OCI-LY7 (cell line): ENCODE results near the gene CTCF. TPM values are rescaled to one million over a fixed set of nuclear protein-coding genes. Genes with fewer than 3 reads are reported as not detected.

Experiments used
- BruUV-seq: library from RNA; stranded (reverse); fragments of 400-500 nt; replicated peaks from 2 replicates; lab custom pipeline; 2021; lab: Mats Ljungman, UMichigan
- CTCF ChIA-PET: fragments of 300-600 bp; sonication (Branson Sonifier 250); formaldehyde crosslinking; loops from one replicate; lab custom pipeline; 2022; ENCODE audit warnings: antibody characterized with exemption; ENCODE audit not compliant: unreplicated experiment; lab: Charles Lee
- POLR2A ChIA-PET: fragments of 300-600 bp; sonication (Branson Sonifier 250); formaldehyde crosslinking; loops from one replicate; lab custom pipeline; 2022; ENCODE audit warnings: antibody characterized with exemption; lab: Charles Lee
- DNase-seq: peaks from one replicate; pipeline ENCODE4 v3.0.0-alpha.2; 2015; ENCODE audit warnings: low spot score
- H2AFZ ChIP-seq: fragments of 200-600 bp; sonication (generic), shearing (Covaris generic); 2 replicates; pipeline ENCODE4 v1.6.1; 2014; ENCODE audit warnings: mild to moderate bottlenecking, antibody characterized with exemption, low read length, moderate library complexity
- H3K27ac ChIP-seq: fragments of 200-600 bp; sonication (generic); 2 replicates; pipeline ENCODE4 v1.5.1; 2014; ENCODE audit warnings: mixed run types, low read depth, mild to moderate bottlenecking, moderate library complexity, low read length, inconsistent platforms; ENCODE audit not compliant: poor library complexity, severe bottlenecking
- H3K36me3 ChIP-seq: fragments of 200-600 bp; sonication (generic); 2 replicates; pipeline ENCODE4 v1.6.1; 2014; ENCODE audit warnings: mild to moderate bottlenecking, antibody characterized with exemption, low read length, moderate library complexity, mixed read lengths; ENCODE audit not compliant: insufficient read depth
- H3K4me1 ChIP-seq: fragments of 200-600 bp; sonication (generic); 2 replicates; pipeline ENCODE4 v1.5.1; 2014; ENCODE audit warnings: mild to moderate bottlenecking, low read length; ENCODE audit not compliant: insufficient read depth, poor library complexity, severe bottlenecking
- H3K4me2 ChIP-seq: fragments of 200-600 bp; sonication (generic); 2 replicates; pipeline ENCODE4 v1.6.1; 2014; ENCODE audit warnings: mild to moderate bottlenecking, low read length
- H3K4me3 ChIP-seq: fragments of 200-600 bp; sonication (generic); 2 replicates; pipeline ENCODE4 v1.5.1; 2014; ENCODE audit warnings: mild to moderate bottlenecking, low read depth, low read length; ENCODE audit not compliant: poor library complexity, severe bottlenecking
- H3K79me2 ChIP-seq: fragments of 200-600 bp; sonication (generic); 2 replicates; pipeline ENCODE4 v1.6.1; 2016; ENCODE audit warnings: low read depth, mild to moderate bottlenecking, low read length, moderate library complexity, mixed read lengths; ENCODE audit not compliant: insufficient read depth
- H3K9me2 ChIP-seq: fragments of 200-600 bp; sonication (generic); 2 replicates; pipeline ENCODE4 v1.6.1; 2016; ENCODE audit warnings: mild to moderate bottlenecking, low read length, mixed read lengths; ENCODE audit not compliant: insufficient read depth
- H3K9me3 ChIP-seq: fragments of 200-600 bp; sonication (generic); 2 replicates; pipeline ENCODE4 v1.6.1; 2014; ENCODE audit warnings: mild to moderate bottlenecking, mixed run types, low read length, mixed read lengths
- H4K20me1 ChIP-seq: fragments of 200-600 bp; sonication (generic); 2 replicates; pipeline ENCODE4 v1.6.1; 2014; ENCODE audit warnings: mild to moderate bottlenecking, antibody characterized with exemption, low read length, moderate library complexity, mixed read lengths; ENCODE audit not compliant: insufficient read depth
- EZH2phosphoT487 ChIP-seq: fragments of 200-600 bp; sonication (generic); IDR thresholded peaks from 2 replicates; pipeline ENCODE4 v1.6.1; 2018; ENCODE audit warnings: low read depth, borderline replicate concordance, mild to moderate bottlenecking, mixed run types, antibody characterized with exemption, low read length, moderate library complexity, mixed read lengths
- intact Hi-C: fragments of 100-400 bp; cut with micrococcal nuclease; formaldehyde crosslinking; loops from one replicate; pipeline ENCODE4 v1.10.0; 2022; ENCODE audit not compliant: unreplicated experiment
- total RNA-seq, 2 experiments: library from RNA; depleted of rRNA in 1 of 2; stranded (reverse); fragments of >200 nt in 1 of 2; shearing (Covaris generic) in 1 of 2; gene quantifications; 2 replicates each; pipeline ENCODE4 v1.2.3, GENCODE V29; 2014 to 2022
- TF ChIP-seq, protein P1 (sequence below): fragments of 200-600 bp; sonication (generic); conservative IDR thresholded peaks from 2 replicates; pipeline ENCODE4 v1.5.1; 2014; ENCODE audit warnings: mild to moderate bottlenecking, antibody characterized with exemption, low read length, moderate library complexity, mixed read lengths

The CTCF gene
- total RNA-seq, 2 experiments from 2014 or later, result 70.6 to 83.5 TPM

DNA sequence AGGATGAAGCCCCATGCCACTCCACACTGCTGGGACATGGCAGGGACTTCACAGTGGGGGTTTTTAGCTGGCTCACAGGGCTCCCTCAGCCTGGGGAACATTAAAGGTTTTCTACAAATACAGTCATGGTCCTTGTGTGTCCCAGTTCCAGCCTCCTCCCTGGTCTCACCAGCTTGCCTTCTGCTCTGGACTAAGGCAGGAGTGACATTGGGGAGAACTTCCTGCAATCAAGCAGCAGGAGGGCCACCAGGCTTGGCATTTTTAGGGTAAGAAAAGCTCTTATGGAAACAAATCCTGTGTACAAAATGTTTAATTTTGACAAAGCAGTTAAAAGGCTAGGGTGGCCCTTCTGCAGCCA lies 100.3 kb downstream of the CTCF start:
- peaks cover 22% of the 10 kb centered on the region for H3K36me3 ChIP-seq
- peaks cover 33% of the 10 kb centered on the region for H3K4me1 ChIP-seq
- H3K79me2 ChIP-seq, result peaks cover 13% of the 10 kb centered on the region; the same call in 1 of the 2 replicates
- TF ChIP-seq, protein P1, sequence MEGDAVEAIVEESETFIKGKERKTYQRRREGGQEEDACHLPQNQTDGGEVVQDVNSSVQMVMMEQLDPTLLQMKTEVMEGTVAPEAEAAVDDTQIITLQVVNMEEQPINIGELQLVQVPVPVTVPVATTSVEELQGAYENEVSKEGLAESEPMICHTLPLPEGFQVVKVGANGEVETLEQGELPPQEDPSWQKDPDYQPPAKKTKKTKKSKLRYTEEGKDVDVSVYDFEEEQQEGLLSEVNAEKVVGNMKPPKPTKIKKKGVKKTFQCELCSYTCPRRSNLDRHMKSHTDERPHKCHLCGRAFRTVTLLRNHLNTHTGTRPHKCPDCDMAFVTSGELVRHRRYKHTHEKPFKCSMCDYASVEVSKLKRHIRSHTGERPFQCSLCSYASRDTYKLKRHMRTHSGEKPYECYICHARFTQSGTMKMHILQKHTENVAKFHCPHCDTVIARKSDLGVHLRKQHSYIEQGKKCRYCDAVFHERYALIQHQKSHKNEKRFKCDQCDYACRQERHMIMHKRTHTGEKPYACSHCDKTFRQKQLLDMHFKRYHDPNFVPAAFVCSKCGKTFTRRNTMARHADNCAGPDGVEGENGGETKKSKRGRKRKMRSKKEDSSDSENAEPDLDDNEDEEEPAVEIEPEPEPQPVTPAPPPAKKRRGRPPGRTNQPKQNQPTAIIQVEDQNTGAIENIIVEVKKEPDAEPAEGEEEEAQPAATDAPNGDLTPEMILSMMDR, result no peak
- TF ChIP-seq EZH2phosphoT487, result no peak
- H3K4me3 ChIP-seq, result no peak overlapping the region
- no TSS peak for BruUV-seq
- no peak overlapping the region for H3K27ac ChIP-seq
- no peak overlapping the region for H3K4me2 ChIP-seq
- H2AFZ ChIP-seq, result no peak overlapping the region
- no peaks in the 10 kb centered on the region for H3K9me2 ChIP-seq
- intact Hi-C loops, result no loop called here
- ChIA-PET POLR2A (interaction anchor here (1.2 kb wide), 1 partner anchor 18 kb away, joined by 3 read pairs; the partner anchor contains the start of gene CARMIL2), CTCF (interaction anchor here (0.6 kb wide), 2 partner anchors 593 to 716 kb away, joined by 3 read pairs; no protein-coding TSS in a partner anchor)
- H4K20me1 ChIP-seq, result 0 out of 2 replicates have a peak, but pooled peaks cover 7% of the 10 kb centered on the region
- no peaks in the 10 kb centered on the region for H3K9me3 ChIP-seq
- DNase-seq, result no peak

DNA sequence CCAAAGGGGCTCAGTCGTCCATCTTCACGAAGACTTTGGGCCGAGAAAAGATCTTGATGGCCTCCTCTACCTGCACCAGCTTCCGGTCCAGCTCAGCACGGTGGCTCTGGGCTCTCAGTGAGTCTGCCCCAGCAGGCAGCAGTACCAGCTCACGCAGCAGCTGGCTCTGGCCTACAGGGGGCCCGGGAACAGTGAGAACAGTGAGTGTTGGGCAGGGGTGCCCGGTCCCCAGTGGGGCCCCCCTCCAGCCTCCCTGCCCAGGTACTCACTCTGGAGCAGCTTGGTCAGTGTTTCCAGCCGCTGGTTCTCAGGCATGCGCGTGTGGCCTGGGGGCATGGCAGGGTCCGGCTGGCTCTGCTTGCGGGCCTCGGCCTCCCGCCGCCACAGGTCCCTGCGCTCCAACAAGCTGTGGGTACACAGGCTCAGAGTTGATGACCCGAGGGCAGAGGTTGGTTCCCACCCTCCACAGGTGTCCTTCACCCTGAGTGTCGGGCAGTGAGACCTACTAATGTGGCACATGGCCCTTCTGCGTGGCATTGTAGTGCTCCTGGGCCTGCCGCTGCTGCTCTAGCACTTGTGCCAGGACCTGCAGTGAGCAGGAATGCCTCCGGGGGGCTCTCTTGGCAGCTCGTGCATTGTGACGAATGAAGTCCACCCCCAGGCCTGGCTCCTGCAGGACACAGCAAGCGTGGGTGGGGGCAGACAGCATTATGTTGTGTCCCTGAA lies 101.0 kb downstream of the CTCF start:
- no peak overlapping the region for H3K4me3 ChIP-seq
- H3K4me2 ChIP-seq, result no peak overlapping the region
- H2AFZ ChIP-seq, result no peak overlapping the region
- no TSS peak for BruUV-seq
- TF ChIP-seq EZH2phosphoT487, result no peak
- TF ChIP-seq, protein P1, result peak; percentile 64
- peak; percentile 35 for DNase-seq
- H3K27ac ChIP-seq, result no peak overlapping the region
- ChIA-PET CTCF (interaction anchor here (0.6 kb wide), 1 partner anchor 715 kb away, joined by 3 read pairs; no protein-coding TSS in a partner anchor), POLR2A (interaction anchor here (0.6 to 1.2 kb wide), 2 partner anchors 19 to 148 kb away, joined by 3 to 5 read pairs; partner anchors contain the start of gene CARMIL2)
- no peaks in the 10 kb centered on the region for H3K9me3 ChIP-seq
- peaks cover 15% of the 10 kb centered on the region for H3K36me3 ChIP-seq
- peaks cover 13% of the 10 kb centered on the region; the same call in 1 of the 2 replicates for H3K79me2 ChIP-seq
- H3K9me2 ChIP-seq, result no peaks in the 10 kb centered on the region
- H4K20me1 ChIP-seq, result 0 out of 2 replicates have a peak, but pooled peaks cover 7% of the 10 kb centered on the region
- intact Hi-C loops, result no loop called here
- peaks cover 40% of the 10 kb centered on the region for H3K4me1 ChIP-seq
